DND-41 (cell line): Measurements from ENCODE around the gene FAM50B.

Experiments
- ATAC-seq: fragments of 200-7000 bp; cut with Tn5 transposase; 3 replicates; pipeline ENCODE4 v1.9.1; 2021; ENCODE audit warnings: low read depth; ENCODE audit not compliant: insufficient read depth
- DNase-seq: peaks from one replicate; pipeline ENCODE4 v3.0.0-alpha.2; 2020
- H2AFZ ChIP-seq: 2 replicates; pipeline ENCODE4 v1.6.0; 2012; ENCODE audit warnings: low read depth, low read length
- H3K27ac ChIP-seq: 2 replicates; pipeline ENCODE4 v1.5.1; 2012; ENCODE audit warnings: low read length, inconsistent platforms
- H3K27me3 ChIP-seq: fragments of 200-600 bp; sonication (generic); 2 replicates; pipeline ENCODE4 v1.6.0; 2012; ENCODE audit warnings: low read length, mild to moderate bottlenecking, inconsistent platforms; ENCODE audit not compliant: insufficient read depth, poor library complexity
- H3K36me3 ChIP-seq: 2 replicates; pipeline ENCODE4 v1.5.1; 2012; ENCODE audit warnings: low read length, inconsistent platforms; ENCODE audit not compliant: insufficient read depth
- H3K4me1 ChIP-seq: 2 replicates; pipeline ENCODE4 v1.5.1; 2012; ENCODE audit warnings: mild to moderate bottlenecking, low read length; ENCODE audit not compliant: insufficient read depth
- H3K4me2 ChIP-seq: 2 replicates; pipeline ENCODE4 v1.6.0; 2012; ENCODE audit warnings: mild to moderate bottlenecking, moderate library complexity, low read length, inconsistent platforms; ENCODE audit not compliant: insufficient read depth
- H3K4me3 ChIP-seq, 2 experiments: fragments of 200-600 bp in 1 of 2; shearing (Covaris generic) in 1 of 2; 2 replicates each; pipeline ENCODE4 v1.5.1; 2012 to 2016; ENCODE audit warnings: inconsistent platforms in 2 of 2, low read length in 2 of 2, mild to moderate bottlenecking in 2 of 2, low read depth in 1 of 2, moderate library complexity in 1 of 2
- H3K79me2 ChIP-seq: 2 replicates; pipeline ENCODE4 v1.6.0; 2012; ENCODE audit warnings: low read length, inconsistent platforms; ENCODE audit not compliant: insufficient read depth
- H3K9ac ChIP-seq: 2 replicates; pipeline ENCODE4 v1.6.0; 2012; ENCODE audit warnings: low read depth, mild to moderate bottlenecking, inconsistent platforms, low read length, moderate library complexity
- H3K9me3 ChIP-seq: 2 replicates; pipeline ENCODE4 v1.5.1; 2012; ENCODE audit warnings: low read length, moderate library complexity, mild to moderate bottlenecking, inconsistent platforms; ENCODE audit not compliant: insufficient read depth, severe bottlenecking
- H4K20me1 ChIP-seq: 2 replicates; pipeline ENCODE4 v1.6.0; 2012; ENCODE audit warnings: low read length; ENCODE audit not compliant: insufficient read depth
- CTCF ChIP-seq: IDR thresholded peaks from 2 replicates; pipeline ENCODE4 v1.5.1; 2012; ENCODE audit warnings: borderline replicate concordance, low read length, moderate library complexity, mild to moderate bottlenecking; ENCODE audit not compliant: poor library complexity, severe bottlenecking; ENCODE audit errors: extremely low read depth
- EZH2 ChIP-seq: IDR thresholded peaks from 3 replicates; pipeline ENCODE4 v1.6.1; 2012; ENCODE audit warnings: borderline replicate concordance, low read depth, mild to moderate bottlenecking, moderate library complexity, low read length, inconsistent platforms; ENCODE audit not compliant: severe bottlenecking

Gene FAM50B

DNA sequence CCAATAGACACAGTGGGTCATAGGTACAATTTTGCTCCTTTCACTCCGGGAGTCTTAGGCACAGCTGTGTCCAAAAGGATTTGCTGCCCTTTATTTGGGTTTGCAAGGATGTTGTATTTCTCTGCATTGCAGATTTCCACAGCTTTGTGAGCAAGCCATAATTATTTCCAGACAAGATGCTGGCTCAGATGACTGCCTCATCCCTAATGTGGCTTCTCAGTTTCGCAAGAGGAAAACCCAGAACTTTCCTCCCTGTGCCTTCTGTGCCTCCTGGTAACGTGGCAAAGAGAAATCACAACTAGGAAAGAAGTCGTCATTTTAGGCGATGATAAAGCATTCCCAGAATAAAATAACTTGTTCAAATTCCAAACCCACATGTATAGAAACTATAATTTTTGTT is 33.7 kb downstream of the FAM50B start:
- no peak for TF ChIP-seq EZH2
- no peak for TF ChIP-seq CTCF
- Histone ChIP-seq H4K20me1 (no peaks in the 10 kb centered on the region), H3K79me2 (no peaks in the 10 kb centered on the region), H3K4me3 (no peak overlapping the region), H3K9ac (no peak overlapping the region), H3K27ac (no peak overlapping the region), H3K4me2 (no peak overlapping the region), H3K9me3 (no peaks in the 10 kb centered on the region), H2AFZ (no peak overlapping the region), H3K4me1 (no peaks in the 10 kb centered on the region), H3K27me3 (peaks cover 12% of the 10 kb centered on the region), H3K36me3 (no peaks in the 10 kb centered on the region)
- ATAC-seq = no peak
- no peak for DNase-seq

DNA sequence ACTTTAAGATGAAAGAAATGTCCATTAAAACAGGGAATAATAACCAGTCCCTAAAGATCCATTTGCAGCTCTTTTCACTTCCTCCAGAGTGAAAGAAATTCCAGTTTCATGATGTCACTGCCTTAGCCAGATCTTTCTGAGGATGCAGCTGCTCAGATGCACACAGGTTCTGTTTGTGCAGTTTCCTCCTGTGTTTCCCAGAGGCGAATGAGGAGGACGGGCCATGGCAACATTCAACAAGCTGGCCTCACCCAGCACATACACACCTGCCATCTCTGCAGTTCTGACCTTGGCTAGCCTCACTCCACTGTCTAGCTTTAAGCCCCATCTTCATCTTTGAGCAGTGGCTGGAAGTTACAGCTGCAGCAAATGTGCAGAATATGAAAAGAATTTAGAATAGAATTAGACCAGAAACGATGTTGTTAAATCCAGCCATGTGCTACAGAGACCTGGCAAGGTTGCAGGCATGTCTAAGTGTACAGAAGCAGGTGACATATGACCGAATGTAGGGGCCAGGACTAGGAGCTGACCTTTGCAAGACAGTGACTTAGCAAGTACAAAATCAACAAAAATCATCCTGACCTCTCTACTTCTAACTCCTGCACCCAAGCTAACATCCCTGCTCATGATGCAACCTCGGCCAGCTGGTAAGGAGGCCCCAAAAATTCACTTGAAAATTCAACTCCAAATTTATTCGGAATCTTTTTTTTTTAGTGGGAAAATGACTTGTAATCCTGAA is 35.0 kb downstream of the FAM50B start:
- DNase-seq (no peak), ATAC-seq (no peak)
- H3K9ac ChIP-seq = no peak overlapping the region
- no peaks in the 10 kb centered on the region for H4K20me1 ChIP-seq
- TF ChIP-seq EZH2 (no peak), CTCF (no peak)
- H3K79me2 ChIP-seq = no peaks in the 10 kb centered on the region
- H3K4me3 ChIP-seq = no peak overlapping the region
- no peaks in the 10 kb centered on the region for H3K9me3 ChIP-seq
- H3K4me2 ChIP-seq = no peak overlapping the region
- no peaks in the 10 kb centered on the region for H3K36me3 ChIP-seq
- no peaks in the 10 kb centered on the region for H3K4me1 ChIP-seq
- no peak overlapping the region for H2AFZ ChIP-seq
- H3K27me3 ChIP-seq = peaks cover 19% of the 10 kb centered on the region
- H3K27ac ChIP-seq = no peak overlapping the region

GRCh38 chr6:3885262-3886036 is 36.3 kb downstream of the FAM50B start:
- TF ChIP-seq CTCF (no peak), EZH2 (no peak)
- Histone ChIP-seq H3K4me1 (no peaks in the 10 kb centered on the region), H3K27ac (no peak overlapping the region), H4K20me1 (no peaks in the 10 kb centered on the region), H3K27me3 (peaks cover 19% of the 10 kb centered on the region), H3K36me3 (no peaks in the 10 kb centered on the region), H3K9me3 (no peaks in the 10 kb centered on the region), H3K4me2 (no peak overlapping the region), H3K4me3 (no peak overlapping the region), H2AFZ (no peak overlapping the region), H3K9ac (no peak overlapping the region), H3K79me2 (no peaks in the 10 kb centered on the region)
- no peak for DNase-seq
- ATAC-seq = no peak
